Subcutaneous adipose tissue (tissue), 4 donors: ENCODE results near the gene SIL1. TPM values are rescaled to one million over a fixed set of nuclear protein-coding genes. Genes with fewer than 3 reads are reported as not detected.

Experiments used
- CTCF ChIP-seq: fragments of 450-650 bp; IDR thresholded peaks from one replicate; pipeline ENCODE4 v1.5.1; 2016; ENCODE audit warnings: low read depth, mild to moderate bottlenecking, control low read depth, antibody characterized with exemption, moderate library complexity
- total RNA-seq, 4 donors: library from RNA; depleted of rRNA; stranded (reverse); fragments of >200 nt; gene quantifications; one replicate each; pipeline ENCODE4 v1.1.0, GENCODE V29; 2016

The SIL1 gene
- total RNA-seq, 4 donors from 2014 or later: 29.7 to 52.9 (median 44.8) TPM

DNA sequence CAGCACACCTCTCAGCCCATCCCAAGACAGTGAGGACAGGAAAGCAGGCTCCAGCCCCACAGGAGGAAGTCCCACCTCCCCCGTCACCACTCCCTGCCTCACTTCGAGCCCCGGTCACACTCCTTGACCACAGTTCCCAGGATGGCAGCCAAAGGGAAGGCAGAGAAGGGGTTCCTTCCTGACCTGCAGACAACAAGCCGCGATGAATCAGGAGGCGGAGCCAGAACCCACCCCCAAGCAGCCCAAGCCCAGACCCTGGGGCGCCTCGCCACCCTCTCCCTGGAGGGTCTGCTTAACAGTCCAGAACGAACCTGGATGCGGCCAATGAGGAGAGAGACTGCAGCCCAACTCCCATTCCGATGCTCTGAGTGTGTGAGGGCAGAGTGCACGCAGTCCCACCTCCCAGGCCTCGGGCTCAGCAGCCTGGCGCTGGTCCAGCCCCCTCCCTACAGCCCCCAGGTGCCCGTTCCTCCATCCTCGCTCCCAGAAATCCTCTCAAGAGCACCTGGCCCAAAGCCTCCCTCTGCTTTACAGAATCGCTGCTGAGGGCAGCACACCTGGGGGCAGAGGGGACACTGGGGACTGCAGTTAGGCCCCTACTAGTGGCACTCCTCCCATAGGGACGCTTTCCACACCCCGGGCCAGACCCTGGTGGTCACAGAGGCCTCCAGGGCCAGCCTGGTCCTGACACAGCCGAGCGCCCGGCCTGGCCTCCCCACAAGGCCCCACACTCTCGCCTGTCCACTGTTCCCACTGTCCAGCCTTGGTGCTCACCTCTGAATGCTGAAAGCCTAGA, 253.4 kb downstream of the SIL1 start:
- TF ChIP-seq CTCF: no peak

DNA sequence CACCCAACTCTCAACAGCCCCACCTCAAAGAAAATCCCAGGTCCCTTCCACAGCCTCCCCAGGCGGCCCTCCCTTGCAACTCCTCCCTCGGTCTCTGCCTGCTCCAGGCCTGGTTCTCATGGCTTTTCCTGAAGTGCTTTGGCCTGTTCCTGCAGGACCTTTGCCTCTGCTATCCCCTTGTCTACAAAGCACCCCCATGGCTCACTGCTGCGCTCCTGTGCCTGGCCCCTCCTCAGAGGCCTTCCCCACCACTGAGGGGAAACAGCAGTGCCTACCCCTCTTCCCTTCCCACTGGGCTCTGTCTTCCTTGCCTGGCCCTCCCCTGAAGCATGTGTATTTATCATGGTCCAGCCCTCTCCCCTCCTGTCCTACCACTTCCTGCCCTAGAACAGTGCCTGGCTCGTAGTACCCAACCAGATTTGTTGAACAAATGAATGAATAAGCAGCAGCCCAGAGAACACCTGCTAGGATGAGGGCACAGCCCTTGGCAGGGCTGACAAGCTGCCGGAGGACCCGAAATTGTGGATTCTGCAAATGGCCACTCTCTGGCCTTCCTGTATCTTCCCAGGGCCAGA, 254.5 kb downstream of the SIL1 start:
- TF ChIP-seq CTCF: no peak

DNA sequence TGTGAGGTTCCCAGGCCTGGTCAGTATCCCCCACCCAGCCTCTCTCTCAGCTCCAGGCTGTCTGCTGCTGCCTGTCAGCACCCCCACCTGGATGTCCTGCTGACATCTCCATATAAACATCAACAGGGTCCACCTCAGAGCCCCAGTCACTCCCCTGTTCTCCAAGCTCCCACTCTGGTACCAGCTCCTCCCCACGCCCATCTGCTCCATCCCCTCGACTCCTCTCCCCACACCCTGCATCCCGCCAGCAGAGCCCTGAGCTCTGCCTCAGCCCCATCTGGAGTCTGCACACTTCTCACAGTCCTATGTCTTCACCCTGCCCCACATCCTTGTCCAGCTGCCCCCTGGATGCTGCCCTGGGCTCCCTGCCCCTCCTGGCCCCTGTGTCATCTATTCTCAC, 255.3 kb downstream of the SIL1 start:
- TF ChIP-seq CTCF: no peak

DNA sequence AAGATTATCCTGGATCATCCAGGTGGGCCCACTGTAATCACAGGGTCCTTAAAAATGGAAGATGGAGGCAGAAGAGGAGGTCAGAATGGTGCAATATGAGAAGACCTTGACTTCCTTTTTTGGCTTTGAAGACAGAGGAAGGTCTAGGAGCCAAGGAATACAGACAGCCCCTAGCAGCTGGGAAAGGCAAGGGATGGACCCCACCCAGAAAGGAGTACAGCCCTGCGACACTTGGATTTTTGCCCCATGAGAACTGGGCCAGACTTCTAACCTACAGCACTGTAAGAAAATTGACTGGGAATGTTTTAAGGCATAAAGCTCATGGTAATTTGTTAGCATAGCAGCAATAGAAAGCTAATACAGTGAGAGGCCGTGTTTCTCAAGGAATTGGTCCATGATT, 256.1 kb downstream of the SIL1 start:
- TF ChIP-seq CTCF: no peak

DNA sequence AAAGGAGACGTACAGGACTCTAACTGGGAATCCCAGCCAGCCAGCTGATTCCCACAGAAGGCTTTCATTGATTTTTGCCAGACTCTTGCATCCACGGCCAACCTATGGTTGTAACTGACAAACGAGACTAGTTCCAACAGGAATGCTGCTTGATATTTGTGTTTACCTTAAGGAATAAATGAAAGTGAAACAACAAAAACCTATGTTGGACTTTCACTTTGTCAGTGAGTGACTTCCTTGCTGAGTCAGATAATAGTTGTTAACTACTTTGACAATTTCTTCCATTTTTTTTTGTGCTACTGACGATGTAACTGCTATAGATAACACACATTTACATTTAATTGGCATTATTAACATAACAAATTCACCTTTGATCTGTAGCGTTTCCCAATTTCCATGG, 259.6 kb downstream of the SIL1 start:
- TF ChIP-seq CTCF: no peak

DNA sequence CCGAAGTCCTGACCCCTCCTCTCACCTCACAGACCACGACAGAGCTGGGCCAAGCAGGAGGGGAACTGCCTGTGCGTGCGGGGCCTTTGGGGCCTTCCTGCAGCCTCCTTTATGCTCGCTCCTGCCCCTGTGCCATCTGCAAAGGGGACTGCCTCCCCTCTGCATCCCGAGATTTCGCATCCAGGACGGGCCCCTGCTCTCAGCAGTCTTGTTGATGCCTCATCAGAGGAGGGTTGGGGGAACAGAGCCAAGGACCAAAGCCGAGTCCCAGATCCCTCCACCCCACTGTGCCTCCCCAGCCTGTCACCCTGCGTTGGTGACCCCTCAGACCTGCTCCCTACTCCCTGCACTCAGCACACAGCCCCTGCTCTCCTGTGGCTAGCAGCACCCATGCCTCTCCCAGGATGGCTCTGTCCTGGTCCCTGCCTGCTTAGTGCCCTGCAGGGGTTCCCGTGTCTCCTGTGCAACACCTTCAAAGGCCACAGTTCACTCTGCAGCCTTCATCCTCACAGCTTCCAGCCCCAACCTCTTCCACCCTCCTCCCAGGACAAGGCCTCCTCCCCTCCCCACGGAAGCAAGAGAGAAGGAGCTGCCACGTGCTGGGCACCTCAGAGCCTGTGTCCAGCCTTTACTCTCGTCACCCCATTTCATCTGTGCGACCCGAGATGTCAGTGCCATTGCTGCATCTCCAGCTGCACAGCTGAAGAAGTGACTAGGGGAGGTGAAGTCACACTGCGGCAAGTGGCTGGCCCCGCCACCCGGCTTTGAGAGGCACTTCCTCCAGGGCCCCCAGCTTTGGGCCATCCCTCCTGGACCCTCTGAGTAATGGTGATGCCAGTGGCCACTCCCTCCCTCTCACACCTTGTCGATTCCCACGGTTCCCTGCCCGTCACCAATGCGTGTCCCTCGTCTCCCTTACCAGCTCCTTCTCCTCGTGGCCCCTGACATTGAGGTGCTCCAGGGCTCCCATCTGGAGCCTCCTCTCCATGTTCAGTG, 260.5 kb downstream of the SIL1 start:
- TF ChIP-seq CTCF: no peak

DNA sequence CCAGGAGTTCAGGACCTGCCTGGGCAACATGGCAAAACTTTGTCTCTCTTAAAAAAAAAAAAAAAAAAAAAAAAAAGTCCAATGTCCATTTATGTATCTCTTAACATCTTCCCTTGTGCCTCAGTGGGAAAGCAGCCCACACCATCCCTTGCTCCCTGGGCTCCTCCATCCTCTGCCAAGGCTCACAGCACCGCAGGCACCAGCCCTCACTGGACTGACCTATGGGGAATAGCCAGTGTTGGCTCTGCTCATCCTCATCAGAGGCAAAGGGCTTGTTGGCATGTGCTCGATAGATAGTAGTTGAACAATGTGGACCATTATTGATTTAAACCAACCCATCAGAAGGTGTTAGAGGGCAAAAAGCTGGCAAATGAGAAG, 261.2 kb downstream of the SIL1 start:
- no peak for TF ChIP-seq CTCF
